Kidney epithelial cell (primary cell): ENCODE measurements around the gene TLR1. TPM values are rescaled to one million over a fixed set of nuclear protein-coding genes. Genes with fewer than 3 reads are reported as not detected.

Experiments
- DNase-seq: peaks from one replicate; pipeline ENCODE4 v3.0.0-alpha.2; 2010; ENCODE audit warnings: low read depth
- H3K27me3 ChIP-seq: 2 replicates; pipeline ENCODE4 v1.6.0; 2011; ENCODE audit warnings: low read length; ENCODE audit not compliant: control insufficient read depth, insufficient read depth
- H3K36me3 ChIP-seq: 2 replicates; pipeline ENCODE4 v1.5.1; 2011; ENCODE audit warnings: low read length; ENCODE audit not compliant: control insufficient read depth, insufficient read depth
- H3K4me3 ChIP-seq: 2 replicates; pipeline ENCODE4 v1.5.1; 2011; ENCODE audit warnings: low read depth, mild to moderate bottlenecking, control low read depth, low read length
- total RNA-seq: library from RNA; depleted of rRNA; stranded (reverse); fragments of >200 nt; gene quantifications from 2 replicates; pipeline ENCODE4 v1.2.3, GENCODE V29; 2015
- TF ChIP-seq, protein P1 (sequence below): IDR thresholded peaks from 2 replicates; pipeline ENCODE4 v1.5.1; 2011; ENCODE audit warnings: mild to moderate bottlenecking, moderate library complexity, low read length, control low read depth, inconsistent platforms; ENCODE audit not compliant: insufficient read depth, poor library complexity, severe bottlenecking

Gene TLR1
- total RNA-seq, 1 donor from 2014 or later: 0.67 TPM

DNA sequence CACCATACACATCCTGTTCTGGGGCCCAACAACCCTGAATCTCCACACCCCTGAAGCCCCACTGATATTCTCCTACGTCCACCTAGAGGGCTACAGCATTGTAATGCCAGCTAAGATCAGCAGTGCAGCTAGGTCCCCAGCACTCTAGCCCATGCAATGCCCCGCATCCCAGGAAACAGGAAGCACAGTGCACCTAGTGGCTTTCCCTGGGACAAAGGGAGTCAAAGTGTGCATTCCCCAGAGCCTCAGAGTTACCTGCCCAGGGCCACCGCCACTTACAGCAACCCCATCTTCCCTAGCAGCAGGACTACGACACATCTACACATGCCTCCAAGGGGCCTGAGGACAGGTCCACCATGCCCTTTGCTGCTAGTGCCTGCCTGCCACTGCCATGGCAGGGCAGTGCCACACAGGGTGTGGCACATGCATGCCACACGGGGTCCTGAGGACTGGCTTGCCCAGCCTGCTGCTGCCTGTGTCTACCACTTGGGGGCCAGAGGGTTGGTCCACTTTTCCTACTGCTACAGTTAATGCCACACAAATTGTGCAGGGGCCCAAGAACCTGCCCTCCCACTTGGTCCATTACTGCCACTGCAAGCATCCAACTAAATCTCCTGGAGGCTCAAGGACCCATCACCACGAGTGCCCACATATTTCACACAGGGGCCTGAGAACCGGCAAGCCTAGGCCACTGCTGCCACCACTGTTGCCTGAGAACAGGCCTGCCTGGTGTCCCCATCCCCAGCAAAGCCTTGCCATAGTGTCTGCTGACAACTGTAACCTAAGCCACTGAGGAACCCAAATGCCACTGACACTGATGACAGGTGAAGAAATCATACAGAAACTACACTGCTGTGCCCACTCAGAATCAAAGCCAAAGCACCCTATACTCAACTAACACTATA lies 28.3 kb upstream of the TLR1 start:
- TF ChIP-seq, protein P1, sequence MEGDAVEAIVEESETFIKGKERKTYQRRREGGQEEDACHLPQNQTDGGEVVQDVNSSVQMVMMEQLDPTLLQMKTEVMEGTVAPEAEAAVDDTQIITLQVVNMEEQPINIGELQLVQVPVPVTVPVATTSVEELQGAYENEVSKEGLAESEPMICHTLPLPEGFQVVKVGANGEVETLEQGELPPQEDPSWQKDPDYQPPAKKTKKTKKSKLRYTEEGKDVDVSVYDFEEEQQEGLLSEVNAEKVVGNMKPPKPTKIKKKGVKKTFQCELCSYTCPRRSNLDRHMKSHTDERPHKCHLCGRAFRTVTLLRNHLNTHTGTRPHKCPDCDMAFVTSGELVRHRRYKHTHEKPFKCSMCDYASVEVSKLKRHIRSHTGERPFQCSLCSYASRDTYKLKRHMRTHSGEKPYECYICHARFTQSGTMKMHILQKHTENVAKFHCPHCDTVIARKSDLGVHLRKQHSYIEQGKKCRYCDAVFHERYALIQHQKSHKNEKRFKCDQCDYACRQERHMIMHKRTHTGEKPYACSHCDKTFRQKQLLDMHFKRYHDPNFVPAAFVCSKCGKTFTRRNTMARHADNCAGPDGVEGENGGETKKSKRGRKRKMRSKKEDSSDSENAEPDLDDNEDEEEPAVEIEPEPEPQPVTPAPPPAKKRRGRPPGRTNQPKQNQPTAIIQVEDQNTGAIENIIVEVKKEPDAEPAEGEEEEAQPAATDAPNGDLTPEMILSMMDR: no peak
- no peak for DNase-seq
- Histone ChIP-seq H3K27me3 (no peaks in the 10 kb centered on the region), H3K36me3 (no peaks in the 10 kb centered on the region), H3K4me3 (no peak overlapping the region)

DNA sequence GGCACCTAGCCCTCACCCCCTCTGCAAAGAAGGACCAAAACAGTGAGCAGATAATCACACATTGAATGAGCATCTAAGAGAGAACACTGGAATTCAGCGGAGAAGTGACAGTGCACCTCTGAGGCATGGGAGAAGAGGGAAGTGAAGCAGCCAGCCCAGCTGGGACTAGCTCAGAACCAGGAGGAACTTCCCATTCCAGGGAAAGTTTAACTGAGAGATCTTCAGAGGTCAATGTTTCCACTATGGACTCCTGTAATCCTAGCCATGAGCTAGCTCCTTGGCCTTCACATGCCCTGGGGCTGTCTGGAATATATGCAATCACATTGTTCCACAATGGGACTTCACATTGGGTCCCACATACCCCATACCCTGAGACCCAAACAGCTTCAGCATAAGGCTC lies 27.6 kb upstream of the TLR1 start:
- DNase-seq: no peak
- Histone ChIP-seq H3K27me3 (no peaks in the 10 kb centered on the region), H3K36me3 (no peaks in the 10 kb centered on the region), H3K4me3 (no peak overlapping the region)
- TF ChIP-seq, protein P1: no peak

DNA sequence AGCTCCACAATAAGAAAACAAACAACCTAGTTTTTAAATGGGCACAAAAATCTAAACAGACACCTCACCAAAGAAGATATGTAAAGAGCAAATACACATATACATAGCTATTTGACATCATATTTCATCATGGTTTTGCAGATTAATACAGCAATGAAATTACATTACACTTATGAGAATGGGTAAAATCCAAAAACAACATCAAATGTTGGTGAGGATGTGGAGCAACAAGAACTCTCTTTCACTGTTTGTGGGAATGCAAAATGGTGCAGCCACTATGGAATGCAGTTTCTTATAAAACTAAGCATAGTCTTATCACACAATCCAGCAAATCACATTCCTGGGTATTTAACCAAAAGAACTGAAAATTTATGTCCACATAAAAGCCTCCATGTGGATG lies 27.1 kb upstream of the TLR1 start:
- TF ChIP-seq, protein P1: no peak

DNA sequence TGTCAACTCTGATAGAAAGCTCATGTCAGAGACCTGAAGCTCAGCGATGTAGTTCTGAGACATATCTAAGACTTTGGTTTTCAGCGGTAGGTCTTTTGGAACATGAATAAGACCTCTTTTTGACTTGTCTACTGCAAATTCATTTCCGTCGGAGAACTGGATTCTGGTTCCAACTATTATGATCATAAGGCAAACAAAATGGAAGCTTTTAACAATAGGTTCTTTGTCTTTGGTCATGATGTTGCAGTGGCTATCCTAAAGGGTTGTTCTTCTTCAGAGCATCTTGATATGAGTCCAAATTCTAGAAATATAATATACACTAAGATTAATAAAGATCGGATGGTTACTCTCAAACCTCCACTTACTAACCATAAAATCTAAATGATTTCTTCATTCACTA lies 24.6 kb upstream of the TLR1 start:
- DNase-seq: no peak
- TF ChIP-seq, protein P1: no peak
- H3K27me3 ChIP-seq: no peaks in the 10 kb centered on the region
- H3K36me3 ChIP-seq: no peaks in the 10 kb centered on the region
- H3K4me3 ChIP-seq: no peak overlapping the region

More for the DNA sequence above, 27.1 kb upstream of the TLR1 start:
- no peak for DNase-seq
- no peak overlapping the region for H3K4me3 ChIP-seq
- H3K27me3 ChIP-seq: no peaks in the 10 kb centered on the region
- no peaks in the 10 kb centered on the region for H3K36me3 ChIP-seq

DNA sequence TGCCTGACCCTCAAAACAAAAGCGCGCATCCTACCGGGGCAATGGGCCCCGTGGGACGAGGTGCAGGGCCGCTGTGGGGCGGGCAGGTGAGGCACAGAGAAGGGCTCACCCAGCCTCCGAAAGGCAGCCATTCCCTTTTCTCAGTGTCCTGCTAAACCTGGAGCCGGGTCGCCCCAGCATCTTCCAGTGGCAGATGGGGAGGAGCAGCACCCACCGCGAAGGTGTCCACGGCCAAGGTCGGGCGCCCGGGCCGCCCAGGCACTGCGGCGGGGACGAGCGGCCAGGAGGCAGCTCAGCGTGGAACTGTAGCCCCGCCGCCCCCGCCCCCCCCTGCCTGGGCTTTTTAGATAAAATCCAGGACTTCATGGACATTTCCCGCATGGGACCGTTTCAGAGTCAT lies 19.2 kb upstream of the TLR1 start:
- TF ChIP-seq, protein P1: no peak
- DNase-seq: no peak
- H3K27me3 ChIP-seq: no peaks in the 10 kb centered on the region
- no peak overlapping the region for H3K4me3 ChIP-seq
- no peaks in the 10 kb centered on the region for H3K36me3 ChIP-seq
